ENCODE data around the gene BCL2L14. TPM values are rescaled to one million over a fixed set of nuclear protein-coding genes. Genes with fewer than 3 reads are reported as not detected.

BCL2L14 gene
- total RNA-seq, 4 donors from 2014 or later, result 27.5 to 81.2 (median 52.5) TPM

GRCh38 chr12:12032260-12032791, 38.4 kb upstream of the BCL2L14 start:
- peaks cover 0 to 27% (median 13%) of the 10 kb centered on the region in 4 donors for H3K4me1 ChIP-seq
- in situ Hi-C loops (cut with MboI; ENCODE audit: low pct_ligation_motif_present in 1 of 4, low pct_unique_long_range_greater_than_20kb in 1 of 4, low sequenced_read_pairs in 3 of 4), result loop anchor here in 3 of 4 donors (5.0 to 10.0 kb wide), 3 partner anchors 388 to 450 kb away; partner anchors contain the start of gene ETV6 (in 1 of the 3)

GRCh38 chr12:12032851-12033797, 37.6 kb upstream of the BCL2L14 start:
- H3K27me3 ChIP-seq, result no peaks in the 10 kb centered on the region
- intact Hi-C loops (cut with DNase I; ENCODE audit: low total_unique reads), result loop anchor here (1.0 kb wide), 1 partner anchor 452 kb away; no protein-coding TSS in a partner anchor

More at GRCh38 chr12:12032260-12032791, 38.4 kb upstream of the BCL2L14 start:
- Histone ChIP-seq H3K4me3 (peak overlapping the region in 1 of 4 donors; percentile 56), H3K27ac (peak overlapping the region; percentile 85 to 86 (median 86)), H3K36me3 (no peaks in the 10 kb centered on the region), H3K9me3 (no peaks in the 10 kb centered on the region), H3K27me3 (no peaks in the 10 kb centered on the region)
- WGBS, 2 donors (ENCODE audit: low coverage in 1 of 2), result 60% methylated on average over 12 of the region's 12 CpGs; no CpG with 5 or more reads in 1 of the 2 donors
- peak; percentile 33 for DNase-seq
- intact Hi-C loops (cut with DNase I; ENCODE audit: low total_unique reads), result no loop called here
- TF ChIP-seq POLR2A (IDR thresholded peaks at IDR 0.05) (no peak), EP300 (IDR thresholded peaks at IDR 0.05; ENCODE audit: low read depth) (no peak), POLR2AphosphoS5 (IDR thresholded peaks at IDR 0.05) (no peak), CTCF (IDR thresholded peaks at IDR 0.05) (no peak)

GRCh38 chr12:12033824-12034223, 36.9 kb upstream of the BCL2L14 start:
- TF ChIP-seq POLR2A (IDR thresholded peaks at IDR 0.05) (no peak), POLR2AphosphoS5 (IDR thresholded peaks at IDR 0.05) (no peak), EP300 (IDR thresholded peaks at IDR 0.05; ENCODE audit: low read depth) (no peak), CTCF (IDR thresholded peaks at IDR 0.05) (no peak)
- intact Hi-C loops (cut with DNase I; ENCODE audit: low total_unique reads) (loop anchor here (1.0 kb wide), 1 partner anchor 453 kb away; no protein-coding TSS in a partner anchor), in situ Hi-C loops (cut with MboI; ENCODE audit: low pct_ligation_motif_present in 1 of 4, low pct_unique_long_range_greater_than_20kb in 1 of 4, low sequenced_read_pairs in 3 of 4) (loop anchor here in 3 of 4 donors (5.0 to 10.0 kb wide), 3 partner anchors 389 to 452 kb away; partner anchors contain the start of gene ETV6 (in 1 of the 3))
- Histone ChIP-seq H3K4me1 (peaks cover 0 to 15% (median 13%) of the 10 kb centered on the region in 4 donors), H3K9me3 (no peaks in the 10 kb centered on the region), H3K27me3 (no peaks in the 10 kb centered on the region), H3K27ac (no peak overlapping the region), H3K36me3 (no peaks in the 10 kb centered on the region), H3K4me3 (no peak overlapping the region)
- DNase-seq, result no peak
- WGBS, 2 donors (ENCODE audit: low coverage in 1 of 2), result 55 to 69% methylated on average over 4 to 5 of the region's 5 CpGs

More at GRCh38 chr12:12032851-12033797, 37.6 kb upstream of the BCL2L14 start:
- peak; percentile 87 for DNase-seq
- no peaks in the 10 kb centered on the region for H3K36me3 ChIP-seq
- 2 to 3% methylated on average over 6 to 27 of the region's 27 CpGs for WGBS, 2 donors (ENCODE audit: low coverage in 1 of 2)
- peak in 1 of 3 donors; percentile 10 for TF ChIP-seq POLR2AphosphoS5 (IDR thresholded peaks at IDR 0.05)
- TF ChIP-seq POLR2A (IDR thresholded peaks at IDR 0.05), result no peak
- TF ChIP-seq CTCF (IDR thresholded peaks at IDR 0.05), result peak; percentile 78 to 96 (median 82)
- TF ChIP-seq EP300 (IDR thresholded peaks at IDR 0.05; ENCODE audit: low read depth), result no peak
- in situ Hi-C loops (cut with MboI; ENCODE audit: low pct_ligation_motif_present in 1 of 4, low pct_unique_long_range_greater_than_20kb in 1 of 4, low sequenced_read_pairs in 3 of 4), result loop anchor here in 3 of 4 donors (5.0 to 10.0 kb wide), 3 partner anchors 388 to 451 kb away; partner anchors contain the start of gene ETV6 (in 1 of the 3)
- peak overlapping the region; percentile 85 to 86 (median 86) for H3K27ac ChIP-seq
- H3K4me3 ChIP-seq, result peak overlapping the region in 3 of 4 donors; percentile 31 to 56 (median 33)
- peaks cover 0 to 19% (median 13%) of the 10 kb centered on the region in 4 donors for H3K4me1 ChIP-seq
- no peaks in the 10 kb centered on the region for H3K9me3 ChIP-seq

Measured in transverse colon (tissue), 4 donors.